ENCODE results near the gene CCDC192.
A peak's percentile ranks its signal among the peaks of the same experiment; 100 is the strongest.

The CCDC192 gene

GRCh38 chr5:127867022-127867783 is 164.0 kb downstream of the CCDC192 start:
- TF ChIP-seq, protein P1, sequence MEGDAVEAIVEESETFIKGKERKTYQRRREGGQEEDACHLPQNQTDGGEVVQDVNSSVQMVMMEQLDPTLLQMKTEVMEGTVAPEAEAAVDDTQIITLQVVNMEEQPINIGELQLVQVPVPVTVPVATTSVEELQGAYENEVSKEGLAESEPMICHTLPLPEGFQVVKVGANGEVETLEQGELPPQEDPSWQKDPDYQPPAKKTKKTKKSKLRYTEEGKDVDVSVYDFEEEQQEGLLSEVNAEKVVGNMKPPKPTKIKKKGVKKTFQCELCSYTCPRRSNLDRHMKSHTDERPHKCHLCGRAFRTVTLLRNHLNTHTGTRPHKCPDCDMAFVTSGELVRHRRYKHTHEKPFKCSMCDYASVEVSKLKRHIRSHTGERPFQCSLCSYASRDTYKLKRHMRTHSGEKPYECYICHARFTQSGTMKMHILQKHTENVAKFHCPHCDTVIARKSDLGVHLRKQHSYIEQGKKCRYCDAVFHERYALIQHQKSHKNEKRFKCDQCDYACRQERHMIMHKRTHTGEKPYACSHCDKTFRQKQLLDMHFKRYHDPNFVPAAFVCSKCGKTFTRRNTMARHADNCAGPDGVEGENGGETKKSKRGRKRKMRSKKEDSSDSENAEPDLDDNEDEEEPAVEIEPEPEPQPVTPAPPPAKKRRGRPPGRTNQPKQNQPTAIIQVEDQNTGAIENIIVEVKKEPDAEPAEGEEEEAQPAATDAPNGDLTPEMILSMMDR (conservative IDR thresholded peaks at IDR 0.05; ENCODE audit: low read length): no peak
- H3K4me3 ChIP-seq (ENCODE audit: low read length): no peak overlapping the region
- no peak for DNase-seq (ENCODE audit: low read depth)

- H3K4me3 ChIP-seq (ENCODE audit: low read length): no peak overlapping the region
- TF ChIP-seq, protein P1 (conservative IDR thresholded peaks at IDR 0.05; ENCODE audit: low read length): no peak
- DNase-seq (ENCODE audit: low read depth): peak; percentile 41
Measured at GRCh38 chr5:127870914-127871313, 167.7 kb downstream of the CCDC192 start.

GRCh38 chr5:127871503-127872153 is 168.4 kb downstream of the CCDC192 start:
- TF ChIP-seq, protein P1 (conservative IDR thresholded peaks at IDR 0.05; ENCODE audit: low read length): no peak
- DNase-seq (ENCODE audit: low read depth): peak; percentile 28
- no peak overlapping the region for H3K4me3 ChIP-seq (ENCODE audit: low read length)

DNA sequence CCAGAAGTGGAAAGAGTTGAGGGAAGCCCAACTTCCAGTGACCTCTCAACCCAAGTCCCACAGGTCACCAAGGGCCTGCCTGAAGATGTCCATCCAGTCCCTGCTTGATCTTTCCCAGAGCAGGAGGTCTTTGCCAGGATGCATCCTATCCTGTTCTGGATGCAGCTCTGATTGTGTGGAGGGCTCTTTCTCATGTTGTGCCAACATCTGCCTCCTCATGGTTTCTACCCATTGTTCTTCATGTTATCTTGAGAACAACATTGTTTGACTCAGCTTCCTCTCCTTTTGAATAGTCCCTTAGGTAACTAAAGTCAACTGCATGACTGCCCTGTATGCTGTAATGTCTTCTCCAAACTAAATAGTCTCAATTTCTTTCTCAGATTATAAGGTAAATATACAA is 169.3 kb downstream of the CCDC192 start:
- TF ChIP-seq, protein P1 (conservative IDR thresholded peaks at IDR 0.05; ENCODE audit: low read length): no peak
- H3K4me3 ChIP-seq (ENCODE audit: low read length): no peak overlapping the region
- DNase-seq (ENCODE audit: low read depth): no peak

DNA sequence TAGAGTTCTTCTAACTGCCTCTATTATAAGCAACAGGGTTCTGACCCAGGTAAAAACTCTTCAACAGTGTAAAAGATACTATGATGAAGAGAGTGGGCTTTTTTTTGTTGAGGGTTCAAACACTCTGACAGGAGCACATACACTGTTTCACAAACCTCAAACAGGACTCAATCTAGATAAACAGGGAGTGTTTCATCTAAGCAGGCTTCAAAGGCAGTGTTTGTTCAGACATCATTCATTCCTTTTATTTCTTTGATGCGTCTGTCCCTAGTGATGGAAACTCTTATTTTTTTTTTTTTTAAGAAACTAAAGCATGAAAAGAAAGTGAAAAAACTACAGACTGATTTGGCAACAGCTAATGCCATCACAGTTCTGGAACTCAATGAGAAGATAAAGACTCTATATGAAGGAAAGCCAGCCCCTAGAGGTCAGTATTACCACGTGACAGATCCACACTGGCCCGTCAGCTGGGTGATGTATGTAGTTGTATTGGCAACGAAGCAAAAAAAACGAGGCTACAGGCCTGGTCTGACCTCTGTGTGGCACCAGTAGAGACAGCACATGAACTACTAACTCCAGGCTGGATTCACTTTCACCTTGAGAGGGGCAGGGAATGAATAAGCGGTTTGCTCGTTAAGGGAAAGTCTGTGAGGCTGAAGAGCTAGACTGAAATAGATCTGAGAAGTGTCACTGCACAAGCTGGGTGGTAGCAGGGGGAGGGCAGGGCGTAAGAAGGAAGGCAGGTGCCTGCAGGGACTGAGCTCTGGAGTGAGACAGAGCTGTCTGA is 172.2 kb downstream of the CCDC192 start:
- no peak overlapping the region for H3K4me3 ChIP-seq (ENCODE audit: low read length)
- DNase-seq (ENCODE audit: low read depth): peak; percentile 12
- TF ChIP-seq, protein P1 (conservative IDR thresholded peaks at IDR 0.05; ENCODE audit: low read length): peak; percentile 10; the same call in 1 of the 2 replicates

DNA sequence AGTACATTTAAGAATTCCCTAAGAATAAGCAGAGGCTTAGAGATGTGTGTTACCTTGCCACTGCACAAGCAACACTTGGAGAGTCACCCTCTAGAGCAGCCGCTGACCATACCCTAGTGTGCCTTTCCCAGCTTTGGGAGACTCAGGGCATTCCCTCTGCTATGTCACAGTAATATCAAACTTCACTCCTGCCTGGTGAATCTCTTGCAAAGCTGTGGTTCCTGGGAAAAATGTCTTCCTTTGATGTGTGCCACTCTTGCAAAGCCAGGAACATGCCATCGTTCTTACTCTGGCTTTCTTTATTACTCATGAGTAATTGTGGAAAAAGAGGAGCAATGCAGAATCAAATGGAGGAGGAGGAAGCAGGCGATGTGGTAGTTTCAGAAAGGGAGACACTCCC is 173.2 kb downstream of the CCDC192 start:
- TF ChIP-seq, protein P1 (conservative IDR thresholded peaks at IDR 0.05; ENCODE audit: low read length): no peak

More for the DNA sequence above, 173.2 kb downstream of the CCDC192 start:
- DNase-seq (ENCODE audit: low read depth): peak; percentile 13
- no peak overlapping the region for H3K4me3 ChIP-seq (ENCODE audit: low read length)

All from AG10803 (cell line).